Endodermal cell (in vitro differentiated cells): ENCODE data around the gene SNX14. TPM values are rescaled to one million over a fixed set of nuclear protein-coding genes. Genes with fewer than 3 reads are reported as not detected.
A peak's percentile ranks its signal among the peaks of the same experiment; 100 is the strongest.

Experiments used
- DNase-seq: peaks from one replicate; pipeline ENCODE4 v3.0.0-alpha.2; 2017
- H3K27ac ChIP-seq: 2 replicates; pipeline ENCODE4 v1.5.1; 2013; ENCODE audit warnings: mild to moderate bottlenecking, low read depth, low read length, moderate library complexity
- H3K27me3 ChIP-seq: 2 replicates; pipeline ENCODE4 v1.6.1; 2013; ENCODE audit warnings: mild to moderate bottlenecking, low read length, moderate library complexity; ENCODE audit not compliant: insufficient read depth, control insufficient read depth, poor library complexity, severe bottlenecking
- H3K36me3 ChIP-seq: 2 replicates; pipeline ENCODE4 v1.7.0; 2013; ENCODE audit warnings: mild to moderate bottlenecking, low read length, moderate library complexity; ENCODE audit not compliant: control insufficient read depth, insufficient read depth
- H3K4me1 ChIP-seq: one replicate; pipeline ENCODE4 v1.7.0; 2013; ENCODE audit warnings: low read length; ENCODE audit not compliant: control insufficient read depth, insufficient read depth
- H3K4me3 ChIP-seq: 2 replicates; pipeline ENCODE4 v1.5.1; 2013; ENCODE audit warnings: mild to moderate bottlenecking, low read length, moderate library complexity
- H3K9ac ChIP-seq: 2 replicates; pipeline ENCODE4 v1.6.1; 2013; ENCODE audit warnings: mild to moderate bottlenecking, low read length, moderate library complexity; ENCODE audit not compliant: poor library complexity, severe bottlenecking; ENCODE audit errors: extremely low read depth
- H3K9me3 ChIP-seq: 2 replicates; pipeline ENCODE4 v1.6.1; 2013; ENCODE audit warnings: mild to moderate bottlenecking, low read length, moderate library complexity; ENCODE audit not compliant: control insufficient read depth
- H3K27ac Mint-ChIP-seq: 2 replicates; pipeline ENCODE4 v1.8.0; 2020; ENCODE audit warnings: mixed read lengths
- H3K27me3 Mint-ChIP-seq: 2 replicates; pipeline ENCODE4 v1.8.0; 2021; ENCODE audit warnings: mild to moderate bottlenecking, mixed read lengths; ENCODE audit not compliant: insufficient read depth
- H3K36me3 Mint-ChIP-seq: 2 replicates; pipeline ENCODE4 v1.8.0; 2020; ENCODE audit warnings: low read depth, mixed read lengths
- H3K4me1 Mint-ChIP-seq: 2 replicates; pipeline ENCODE4 v1.8.0; 2020; ENCODE audit warnings: mixed read lengths
- H3K4me3 Mint-ChIP-seq: 2 replicates; pipeline ENCODE4 v1.8.0; 2020; ENCODE audit warnings: mild to moderate bottlenecking, moderate library complexity, mixed read lengths
- H3K9me3 Mint-ChIP-seq: 2 replicates; pipeline ENCODE4 v1.8.0; 2020; ENCODE audit warnings: mild to moderate bottlenecking, mixed read lengths
- WGBS, 2 experiments: methylation state at CpG; one replicate each; pipeline versions ENCODE4 v1.1.5 to v1.1.7; 2013; ENCODE audit warnings: missing lambda C conversion rate in 2 of 2, mixed read lengths in 1 of 2; ENCODE audit not compliant: insufficient coverage in 1 of 2, insufficient read length in 1 of 2; 5-methylcytosine and 5-hydroxymethylcytosine counted together
- total RNA-seq, 2 donors: library from RNA; stranded (reverse); fragmentation: NEBNext Ultra II Directional in 1 of 2; extraction: Animal tissue kit (Norgen Biotek cat#: 25700) in 1 of 2; gene quantifications; 2 replicates in 1 of 2; 3 replicates in 1 of 2; pipeline ENCODE4 v1.2.1, GENCODE V29; 2021
- TF ChIP-seq, protein P1 (sequence below): fragments of 200-600 bp; sonication (generic); conservative IDR thresholded peaks from 2 replicates; pipeline ENCODE4 v1.5.0; 2021; ENCODE audit warnings: antibody characterized with exemption, mild to moderate bottlenecking

SNX14 gene
- total RNA-seq, 2 donors from 2014 or later, result 61.3 to 69.6 TPM

DNA sequence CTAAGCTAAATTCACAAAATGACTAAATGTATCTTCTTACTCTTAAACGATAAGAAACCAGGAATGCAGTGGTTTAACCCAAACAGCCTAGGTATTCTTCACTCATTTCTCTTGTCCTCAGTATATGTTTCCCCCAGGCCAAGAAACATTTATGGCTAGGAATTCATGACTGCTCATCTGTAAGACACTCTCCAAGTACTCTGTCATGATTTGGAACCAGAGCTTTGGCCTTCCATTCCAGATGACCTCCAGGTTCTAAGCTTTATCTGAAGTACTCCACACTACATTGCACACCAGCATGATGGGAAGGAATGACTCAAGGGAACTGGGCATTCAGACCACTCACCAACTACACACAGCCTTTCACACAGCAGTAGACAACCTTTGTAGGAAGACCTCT lies 114.5 kb downstream of the SNX14 start:
- Histone ChIP-seq H3K36me3 (no peaks in the 10 kb centered on the region), H3K4me3 (no peak overlapping the region), H3K9ac (no peak overlapping the region), H3K27me3 (no peaks in the 10 kb centered on the region), H3K27ac (no peak overlapping the region), H3K4me1 (no peaks in the 10 kb centered on the region), H3K9me3 (peaks cover 13% of the 10 kb centered on the region)
- 93% methylated on average over 1 of the region's 1 CpG; no CpG with 5 or more reads in 1 of the 2 experiments for WGBS, 2 experiments
- no peak overlapping the region for H3K4me3 Mint-ChIP-seq
- no peaks in the 10 kb centered on the region for H3K36me3 Mint-ChIP-seq
- TF ChIP-seq, protein P1, sequence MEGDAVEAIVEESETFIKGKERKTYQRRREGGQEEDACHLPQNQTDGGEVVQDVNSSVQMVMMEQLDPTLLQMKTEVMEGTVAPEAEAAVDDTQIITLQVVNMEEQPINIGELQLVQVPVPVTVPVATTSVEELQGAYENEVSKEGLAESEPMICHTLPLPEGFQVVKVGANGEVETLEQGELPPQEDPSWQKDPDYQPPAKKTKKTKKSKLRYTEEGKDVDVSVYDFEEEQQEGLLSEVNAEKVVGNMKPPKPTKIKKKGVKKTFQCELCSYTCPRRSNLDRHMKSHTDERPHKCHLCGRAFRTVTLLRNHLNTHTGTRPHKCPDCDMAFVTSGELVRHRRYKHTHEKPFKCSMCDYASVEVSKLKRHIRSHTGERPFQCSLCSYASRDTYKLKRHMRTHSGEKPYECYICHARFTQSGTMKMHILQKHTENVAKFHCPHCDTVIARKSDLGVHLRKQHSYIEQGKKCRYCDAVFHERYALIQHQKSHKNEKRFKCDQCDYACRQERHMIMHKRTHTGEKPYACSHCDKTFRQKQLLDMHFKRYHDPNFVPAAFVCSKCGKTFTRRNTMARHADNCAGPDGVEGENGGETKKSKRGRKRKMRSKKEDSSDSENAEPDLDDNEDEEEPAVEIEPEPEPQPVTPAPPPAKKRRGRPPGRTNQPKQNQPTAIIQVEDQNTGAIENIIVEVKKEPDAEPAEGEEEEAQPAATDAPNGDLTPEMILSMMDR, result no peak
- H3K27ac Mint-ChIP-seq, result no peak overlapping the region
- H3K27me3 Mint-ChIP-seq, result peaks cover 1% of the 10 kb centered on the region
- peaks cover 13% of the 10 kb centered on the region for H3K9me3 Mint-ChIP-seq
- DNase-seq, result peak; percentile 12
- no peaks in the 10 kb centered on the region for H3K4me1 Mint-ChIP-seq

DNA sequence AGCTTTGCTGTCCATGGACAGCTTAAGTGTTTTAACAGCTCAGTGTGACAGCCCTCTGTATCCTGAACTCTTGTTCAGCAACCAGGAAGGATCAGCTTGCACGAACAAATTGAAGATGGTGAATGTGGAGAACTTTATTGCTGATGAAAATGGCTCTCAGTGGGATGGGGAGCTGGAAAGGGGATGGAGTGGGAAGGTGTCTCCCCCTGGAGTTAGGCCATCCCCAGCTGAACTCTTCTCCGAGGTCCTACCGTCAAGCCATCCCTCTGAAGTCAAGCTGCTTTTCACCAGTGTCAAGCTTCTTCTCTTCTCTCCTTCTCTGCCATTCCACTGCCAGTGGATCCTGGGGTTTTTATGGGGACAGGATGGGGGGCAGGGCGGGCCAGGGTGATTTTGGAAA lies 117.1 kb downstream of the SNX14 start:
- H3K9me3 Mint-ChIP-seq, result peaks cover 13% of the 10 kb centered on the region
- Histone ChIP-seq H3K4me3 (no peak overlapping the region), H3K9me3 (peaks cover 13% of the 10 kb centered on the region), H3K4me1 (no peaks in the 10 kb centered on the region), H3K9ac (no peak overlapping the region), H3K27ac (no peak overlapping the region), H3K27me3 (no peaks in the 10 kb centered on the region), H3K36me3 (no peaks in the 10 kb centered on the region)
- H3K27ac Mint-ChIP-seq, result no peak overlapping the region
- H3K4me1 Mint-ChIP-seq, result no peaks in the 10 kb centered on the region
- WGBS, 2 experiments, result 90% methylated on average over 4 of the region's 4 CpGs; no CpG with 5 or more reads in 1 of the 2 experiments
- H3K4me3 Mint-ChIP-seq, result no peak overlapping the region
- TF ChIP-seq, protein P1, result no peak
- H3K36me3 Mint-ChIP-seq, result no peaks in the 10 kb centered on the region
- H3K27me3 Mint-ChIP-seq, result no peaks in the 10 kb centered on the region
- DNase-seq, result peak; percentile 40

DNA sequence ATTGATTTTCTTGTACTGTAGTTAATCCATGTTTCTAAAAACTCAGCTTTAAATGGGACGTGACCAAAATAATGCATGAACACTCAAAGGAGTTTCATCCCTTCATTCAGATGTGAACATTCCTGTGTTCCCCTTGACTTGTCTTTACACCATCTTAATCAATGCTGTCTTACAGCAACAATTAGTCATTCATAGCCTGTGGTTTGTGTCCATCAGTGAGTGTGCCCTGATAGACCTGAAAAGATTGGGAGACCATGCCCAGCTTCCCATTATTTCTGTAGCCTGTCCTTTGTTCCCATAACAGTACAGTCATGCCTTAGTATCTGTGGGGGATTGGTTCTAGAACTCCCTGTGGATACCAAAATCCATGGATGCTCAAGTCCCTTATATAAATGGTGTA lies 119.9 kb downstream of the SNX14 start:
- H3K27me3 Mint-ChIP-seq, result no peaks in the 10 kb centered on the region
- H3K4me3 ChIP-seq, result no peak overlapping the region
- H3K27ac ChIP-seq, result no peak overlapping the region
- H3K27me3 ChIP-seq, result no peaks in the 10 kb centered on the region
- H3K36me3 Mint-ChIP-seq, result no peaks in the 10 kb centered on the region
- WGBS, 2 experiments, result 98% methylated on average over 1 of the region's 1 CpG; no CpG with 5 or more reads in 1 of the 2 experiments
- TF ChIP-seq, protein P1, result no peak
- H3K9me3 ChIP-seq, result peaks cover 13% of the 10 kb centered on the region
- peak; percentile 2 for DNase-seq
- no peak overlapping the region for H3K9ac ChIP-seq
- no peaks in the 10 kb centered on the region for H3K4me1 ChIP-seq
- H3K4me1 Mint-ChIP-seq, result no peaks in the 10 kb centered on the region
- no peak overlapping the region for H3K27ac Mint-ChIP-seq
- no peaks in the 10 kb centered on the region for H3K36me3 ChIP-seq
- peaks cover 13% of the 10 kb centered on the region for H3K9me3 Mint-ChIP-seq
- H3K4me3 Mint-ChIP-seq, result no peak overlapping the region
